HG03457 (cell line): ENCODE results near the gene TUBGCP2.
A peak's percentile ranks its signal among the peaks of the same experiment; 100 is the strongest.

Experiments used
- ATAC-seq: cut with Tn5 transposase; IDR thresholded peaks from one replicate; pipeline ENCODE4 v1.9.1; 2021; ENCODE audit warnings: moderate number of reproducible peaks; ENCODE audit not compliant: unreplicated experiment

TUBGCP2 gene

DNA sequence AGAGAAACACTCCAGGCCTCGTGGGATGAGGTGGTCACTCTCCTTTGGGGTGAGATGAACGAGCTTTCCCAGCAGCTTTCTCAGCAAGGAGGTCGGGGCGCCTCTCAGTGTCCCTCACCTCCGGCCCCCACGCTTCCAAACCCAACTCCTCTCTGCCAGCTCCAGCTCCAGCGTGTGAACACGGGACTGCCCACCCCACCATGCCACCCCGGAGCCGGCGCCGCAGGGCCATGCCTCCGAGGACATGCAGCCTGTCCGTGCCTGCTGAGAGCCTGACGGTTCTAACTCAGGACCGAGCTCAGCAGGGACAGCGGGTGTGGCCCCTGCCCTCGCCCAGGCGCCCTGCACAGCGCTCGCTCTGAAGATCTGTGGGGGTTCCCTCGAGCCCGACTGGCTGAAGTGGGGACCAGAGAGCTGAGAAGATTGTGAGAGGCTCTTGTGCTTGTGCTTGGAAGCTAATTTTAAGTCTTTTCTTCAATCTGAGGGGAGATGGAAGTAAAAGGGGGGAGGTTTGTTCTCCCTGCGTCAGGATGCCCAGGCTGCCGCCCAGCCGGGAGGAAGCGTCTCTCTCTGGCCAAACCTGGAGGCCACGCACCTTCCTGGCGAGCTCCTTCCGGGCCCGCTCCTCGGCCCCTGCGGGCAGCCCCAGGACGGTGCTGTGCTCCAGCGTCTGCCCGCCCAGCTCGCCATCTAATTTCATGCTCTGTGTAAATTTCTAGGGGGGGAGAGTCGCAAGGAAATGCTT is 26.9 kb downstream of the TUBGCP2 start:
- ATAC-seq = no peak

GRCh38 chr10:133281084-133281483 is 27.6 kb downstream of the TUBGCP2 start:
- ATAC-seq = no peak

DNA sequence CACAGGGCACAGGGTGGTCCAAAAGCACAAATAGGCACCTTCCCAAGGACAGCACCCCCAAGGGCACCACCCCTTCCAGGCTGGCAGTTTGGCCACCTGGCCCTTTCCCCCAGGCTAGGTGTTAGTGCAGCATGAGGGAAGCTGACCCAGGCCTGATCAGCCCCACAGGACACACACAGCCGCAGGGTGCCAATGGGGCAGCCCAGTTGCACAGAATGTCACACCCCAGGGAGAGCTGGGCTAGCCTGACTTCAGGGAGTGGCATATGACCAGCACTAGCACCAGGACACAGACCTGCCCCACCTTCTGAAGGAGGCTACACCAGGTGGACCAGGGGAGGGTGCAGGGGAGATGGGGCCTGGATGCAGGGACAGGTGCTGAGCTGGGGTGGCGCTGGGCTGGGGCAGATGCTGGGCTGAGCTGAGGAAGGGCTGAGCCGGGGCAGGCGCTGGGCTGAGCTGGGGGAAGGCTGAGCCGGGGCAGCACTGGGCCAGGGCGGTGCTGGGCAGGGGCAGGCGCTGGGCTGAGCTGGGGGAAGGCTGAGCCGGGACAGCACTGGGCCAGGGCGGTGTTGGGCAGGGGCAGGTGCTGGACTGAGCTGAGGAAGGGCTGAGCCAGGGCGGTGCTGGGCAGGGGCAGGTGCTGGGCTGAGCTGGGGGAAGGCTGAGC is 28.1 kb downstream of the TUBGCP2 start:
- no peak for ATAC-seq

- ATAC-seq = no peak
Measured at GRCh38 chr10:133279326-133280226, 29.1 kb downstream of the TUBGCP2 start.

GRCh38 chr10:133278577-133279265 is 30.0 kb downstream of the TUBGCP2 start:
- ATAC-seq = no peak

- no peak for ATAC-seq
Measured at GRCh38 chr10:133277993-133278576, 30.6 kb downstream of the TUBGCP2 start.

GRCh38 chr10:133277277-133277992 is 31.2 kb downstream of the TUBGCP2 start:
- ATAC-seq = no peak

GRCh38 chr10:133276435-133277201 is 32.1 kb downstream of the TUBGCP2 start, which contains the start of gene ADAM8:
ADAM8 (minus strand) TSS chr10:133276868; CDS start chr10:133276817, 51 bp downstream.
- ATAC-seq = peak; percentile 32

DNA sequence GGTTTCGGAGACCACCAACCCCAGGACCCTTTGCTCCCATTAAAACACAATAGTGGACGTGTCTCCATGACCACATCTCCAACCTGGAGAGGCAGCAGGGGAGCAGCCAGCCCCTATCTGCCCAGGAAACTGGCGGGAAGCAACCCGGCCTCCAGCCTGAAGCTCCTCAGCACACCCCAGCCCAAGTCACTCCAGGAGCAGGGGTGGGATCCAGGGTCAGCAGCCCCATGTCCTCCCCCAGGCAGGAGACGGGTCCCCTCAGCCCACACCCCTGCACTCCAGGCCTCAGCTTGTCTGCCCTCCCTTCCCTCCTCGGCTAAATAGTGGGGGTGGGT is 32.6 kb downstream of the TUBGCP2 start:
- no peak for ATAC-seq

DNA sequence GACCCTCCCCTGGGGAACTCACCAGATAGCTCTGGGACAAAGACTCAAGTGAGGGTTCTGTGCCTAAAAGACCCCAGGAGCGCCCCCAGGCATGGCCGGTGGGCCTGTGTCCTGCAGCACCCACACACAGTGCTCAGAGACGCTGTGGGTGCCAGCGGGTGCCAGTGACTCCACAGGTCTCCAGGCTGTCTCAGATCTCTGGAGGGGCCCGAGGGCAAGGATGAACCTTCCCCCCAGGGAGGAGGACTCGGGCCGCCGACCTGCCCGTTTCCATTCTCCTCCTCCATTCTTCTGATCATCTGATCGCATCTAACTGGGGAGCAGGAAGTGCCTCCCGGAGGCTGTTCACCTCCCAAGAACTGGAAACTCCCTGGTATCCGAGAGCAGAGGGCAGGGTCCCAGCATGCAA is 33.0 kb downstream of the TUBGCP2 start:
- peak; percentile 37 for ATAC-seq

- ATAC-seq = peak; percentile 42
Measured at GRCh38 chr10:133274751-133275683, 33.7 kb downstream of the TUBGCP2 start.

- ATAC-seq = no peak
Measured at GRCh38 chr10:133273534-133274143, 35.0 kb downstream of the TUBGCP2 start.

- no peak for ATAC-seq
Measured at GRCh38 chr10:133272964-133273420, 35.7 kb downstream of the TUBGCP2 start.

GRCh38 chr10:133272301-133272963 is 36.2 kb downstream of the TUBGCP2 start:
- ATAC-seq = no peak

GRCh38 chr10:133271521-133272300 is 37.0 kb downstream of the TUBGCP2 start:
- ATAC-seq = no peak

- no peak for ATAC-seq
Measured at GRCh38 chr10:133270773-133271297, 37.8 kb downstream of the TUBGCP2 start.
